HCT116 (cell line): ENCODE results near the gene TRIM62. TPM values are rescaled to one million over a fixed set of nuclear protein-coding genes. Genes with fewer than 3 reads are reported as not detected.

Experiments used
- ATAC-seq: fragments of 200-7000 bp; cut with Tn5 transposase; 2 replicates; pipeline ENCODE4 v1.9.1; 2020; ENCODE audit warnings: mild to moderate bottlenecking, moderate library complexity
- BruUV-seq: library from RNA; stranded (reverse); fragments of 400-500 nt; replicated peaks from 2 replicates; lab custom pipeline; 2021; lab: Mats Ljungman, UMichigan
- CTCF ChIA-PET: fragments of 300-600 bp; sonication (Branson Sonifier 250); formaldehyde crosslinking; loops from one replicate; lab custom pipeline; 2021; ENCODE audit warnings: antibody characterized with exemption; lab: Charles Lee
- POLR2A ChIA-PET: fragments of 300-600, 350-600 bp; sonication (Branson Sonifier 250); formaldehyde crosslinking; loops from one replicate; lab custom pipeline; 2021; ENCODE audit warnings: antibody characterized with exemption; lab: Charles Lee
- RAD21 ChIA-PET, 2 experiments: fragments of 300-600 bp; sonication (Branson Sonifier 250); formaldehyde crosslinking; loops; one replicate each; lab custom pipeline; 2023; ENCODE audit warnings: low total read pairs in 2 of 2; ENCODE audit not compliant: uncharacterized antibody in 2 of 2, unreplicated experiment in 2 of 2, low non-redundant PET in 1 of 2; lab: Charles Lee
- DNase-seq: peaks from one replicate; pipeline ENCODE4 v3.0.0-alpha.2; 2010; ENCODE audit warnings: low read depth, low spot score
- H2AFZ ChIP-seq: fragments of 200-600 bp; shearing (Covaris generic), sonication (generic); 2 replicates; pipeline ENCODE4 v1.6.1; 2017; ENCODE audit warnings: low read depth, mixed run types, mixed read lengths, antibody characterized with exemption, low read length; ENCODE audit not compliant: poor library complexity, severe bottlenecking
- H3K27ac ChIP-seq: 2 replicates; pipeline ENCODE4 v1.5.1; 2012; ENCODE audit warnings: low read depth, low read length
- H3K27me3 ChIP-seq: fragments of 200-600 bp; sonication (generic); 2 replicates; pipeline ENCODE4 v1.6.1; 2016; ENCODE audit warnings: mixed run types, low read length, mixed read lengths; ENCODE audit not compliant: insufficient read depth
- H3K36me3 ChIP-seq, 2 experiments: fragments of 200-500 bp in 1 of 2; fragments of 200-600 bp in 1 of 2; sonication (Bioruptor generic) in 1 of 2; sonication (generic) in 1 of 2; 2 replicates each; pipeline versions ENCODE4 v1.5.1 to v1.6.1; 2014 to 2016; ENCODE audit warnings: low read length in 2 of 2, inconsistent platforms in 1 of 2, mixed read lengths in 1 of 2, mixed run types in 1 of 2; ENCODE audit not compliant: insufficient read depth in 2 of 2, control insufficient read depth in 1 of 2
- H3K4me1 ChIP-seq, 2 experiments: fragments of 200-600 bp in 1 of 2; sonication (generic) in 1 of 2; 2 replicates each; pipeline versions ENCODE4 v1.5.1 to v1.6.1; 2012 to 2017; ENCODE audit warnings: low read length in 2 of 2, inconsistent platforms in 1 of 2, mild to moderate bottlenecking in 1 of 2, mixed read lengths in 1 of 2, mixed run types in 1 of 2, moderate library complexity in 1 of 2; ENCODE audit not compliant: insufficient read depth in 2 of 2, control insufficient read depth in 1 of 2
- H3K4me2 ChIP-seq: fragments of 200-600 bp; sonication (generic); 2 replicates; pipeline ENCODE4 v1.6.1; 2017; ENCODE audit warnings: mixed run types, low read length, mixed read lengths
- H3K4me3 ChIP-seq, 2 experiments: fragments of 200-600 bp in 1 of 2; sonication (generic) in 1 of 2; replicated peaks in 1 of 2; 2 replicates each; pipeline ENCODE4 v1.5.1; 2011 to 2016; ENCODE audit warnings: low read length in 2 of 2, control low read depth in 1 of 2, low read depth in 1 of 2, mild to moderate bottlenecking in 1 of 2, mixed read lengths in 1 of 2, mixed run types in 1 of 2
- H3K79me2 ChIP-seq: fragments of 200-600 bp; sonication (generic); 2 replicates; pipeline ENCODE4 v1.6.1; 2017; ENCODE audit warnings: mild to moderate bottlenecking, mixed run types, low read length, moderate library complexity, mixed read lengths; ENCODE audit not compliant: insufficient read depth
- H3K9ac ChIP-seq: fragments of 200-600 bp; sonication (generic); 2 replicates; pipeline ENCODE4 v1.6.1; 2016; ENCODE audit warnings: low read length, mixed read lengths
- H3K9me2 ChIP-seq: fragments of 200-600 bp; sonication (generic), shearing (Covaris generic); 2 replicates; pipeline ENCODE4 v1.6.1; 2017; ENCODE audit warnings: mixed run types, mild to moderate bottlenecking, moderate library complexity; ENCODE audit not compliant: insufficient read depth
- H3K9me3 ChIP-seq, 2 experiments: fragments of 200-500 bp in 1 of 2; fragments of 200-600 bp in 1 of 2; sonication (Bioruptor generic) in 1 of 2; sonication (generic) in 1 of 2; 2 replicates each; pipeline ENCODE4 v1.6.1; 2014 to 2017; ENCODE audit warnings: low read length in 2 of 2, mixed read lengths in 2 of 2, inconsistent platforms in 1 of 2, low read depth in 1 of 2, mild to moderate bottlenecking in 1 of 2, mixed run types in 1 of 2, moderate library complexity in 1 of 2; ENCODE audit not compliant: control insufficient read depth in 1 of 2, insufficient read depth in 1 of 2
- H4K20me1 ChIP-seq: fragments of 200-600 bp; sonication (generic), shearing (Covaris generic); 2 replicates; pipeline ENCODE4 v1.6.1; 2017; ENCODE audit warnings: mixed run types, mild to moderate bottlenecking, moderate library complexity; ENCODE audit not compliant: insufficient read depth
- CBX3 ChIP-seq: IDR thresholded peaks from 2 replicates; pipeline ENCODE4 v1.6.1; 2012; ENCODE audit warnings: low read depth
- EGR1 ChIP-seq: IDR thresholded peaks from 2 replicates; pipeline ENCODE4 v1.6.1; 2012; ENCODE audit warnings: low read depth
- EZH2 ChIP-seq: fragments of 200-600 bp; sonication (generic); IDR thresholded peaks from 2 replicates; pipeline ENCODE4 v1.6.1; 2017; ENCODE audit warnings: antibody characterized with exemption, mixed run types
- EZH2phosphoT487 ChIP-seq: fragments of 200-600 bp; IDR thresholded peaks from 2 replicates; pipeline ENCODE4 v1.6.1; 2018; ENCODE audit warnings: antibody characterized with exemption, borderline replicate concordance
- FOSL1 ChIP-seq: IDR thresholded peaks from 2 replicates; pipeline ENCODE4 v1.6.1; 2012; ENCODE audit warnings: low read depth
- JUND ChIP-seq: IDR thresholded peaks from 2 replicates; pipeline ENCODE4 v1.6.1; 2012
- POLR2A ChIP-seq: IDR thresholded peaks from 2 replicates; pipeline ENCODE4 v1.7.0; 2011; ENCODE audit warnings: borderline replicate concordance; ENCODE audit not compliant: insufficient read depth, insufficient read length; ENCODE audit errors: extremely low read depth
- SP1 ChIP-seq: IDR thresholded peaks from 2 replicates; pipeline ENCODE4 v1.6.1; 2012; ENCODE audit warnings: low read depth
- SRF ChIP-seq: IDR thresholded peaks from 2 replicates; pipeline ENCODE4 v1.6.1; 2012; ENCODE audit warnings: low read depth
- YY1 ChIP-seq: IDR thresholded peaks from 2 replicates; pipeline ENCODE4 v1.6.1; 2011; ENCODE audit warnings: low read length, low read depth, moderate library complexity, mild to moderate bottlenecking; ENCODE audit not compliant: insufficient replicate concordance; ENCODE audit errors: extremely low read depth
- ZFX ChIP-seq: fragments of 450-650 bp; IDR thresholded peaks from 2 replicates; pipeline ENCODE4 v1.6.1; 2017
- ZNF274 ChIP-seq: fragments of 200-500 bp; sonication (Bioruptor generic); IDR thresholded peaks from 2 replicates; pipeline ENCODE4 v1.6.1; 2014; ENCODE audit warnings: mild to moderate bottlenecking, low read depth, low read length, inconsistent platforms
- intact Hi-C: fragments of 100-400 bp; cut with micrococcal nuclease; formaldehyde crosslinking; loops from 2 replicates; pipeline ENCODE4 v1.10.0; 2022
- total RNA-seq: library from RNA; stranded (reverse); gene quantifications from one replicate; pipeline ENCODE4 v1.2.1, GENCODE V29; 2021; ENCODE audit not compliant: unreplicated experiment
- TF ChIP-seq, protein P1 (sequence below), 3 experiments: fragments of 200-600 bp in 1 of 3; sonication (generic) in 1 of 3; IDR thresholded peaks in 2 of 3; conservative IDR thresholded peaks in 1 of 3; 2 replicates each; pipeline ENCODE4 v1.5.1; 2012 to 2017; ENCODE audit warnings: low read depth in 2 of 3, low read length in 2 of 3, antibody characterized with exemption in 1 of 3, borderline replicate concordance in 1 of 3, control low read depth in 1 of 3, mild to moderate bottlenecking in 1 of 3, mixed read lengths in 1 of 3, mixed run types in 1 of 3, moderate library complexity in 1 of 3; ENCODE audit not compliant: insufficient read depth in 1 of 3
- TF ChIP-seq, protein P2 (sequence below): IDR thresholded peaks from 2 replicates; pipeline ENCODE4 v1.6.1; 2011; ENCODE audit warnings: mild to moderate bottlenecking, low read length, moderate library complexity; ENCODE audit not compliant: insufficient replicate concordance; ENCODE audit errors: extremely low read depth
- TF ChIP-seq, protein P3 (sequence below): IDR thresholded peaks from 2 replicates; pipeline ENCODE4 v1.6.1; 2012

The TRIM62 gene
- total RNA-seq, 1 experiment from 2014 or later, result 6.5 TPM

DNA sequence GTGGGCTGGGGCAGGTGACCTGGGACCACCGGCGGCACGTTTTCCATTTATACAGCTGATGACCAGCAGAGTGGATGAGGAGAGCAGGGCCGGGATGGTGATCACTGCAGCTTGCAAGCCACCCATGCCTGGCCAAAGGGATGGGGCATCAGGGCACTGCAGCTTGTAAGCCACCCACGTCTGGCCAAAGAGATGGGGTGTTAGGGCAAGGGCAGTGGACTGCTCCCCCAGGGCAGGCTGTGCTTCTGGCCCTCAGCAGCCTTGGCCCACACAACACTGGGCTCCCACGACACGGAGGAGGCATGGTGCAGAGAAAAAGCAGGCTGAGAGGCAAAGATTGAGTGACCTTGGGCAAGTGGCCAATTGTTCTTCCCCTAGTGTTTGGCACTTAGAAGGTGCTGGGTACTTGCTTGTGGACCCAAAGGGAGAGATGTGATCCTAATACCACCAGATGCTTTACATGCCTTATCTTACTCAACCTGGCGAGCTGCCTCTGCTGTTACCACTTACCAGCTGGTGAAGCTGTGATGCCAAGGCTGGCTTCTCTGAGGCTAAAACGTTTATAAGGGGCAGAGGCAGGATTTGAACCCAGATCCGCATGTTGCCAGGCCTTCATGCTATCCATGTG, 48.3 kb downstream of the TRIM62 start:
- H4K20me1 ChIP-seq, result no peaks in the 10 kb centered on the region
- no peak overlapping the region for H3K9ac ChIP-seq
- H3K4me3 ChIP-seq, result no peak overlapping the region
- DNase-seq (no peak), ATAC-seq (no peak)
- H3K27me3 ChIP-seq, result no peaks in the 10 kb centered on the region
- CTCF ChIA-PET, result no interaction called here
- no peaks in the 10 kb centered on the region for H3K36me3 ChIP-seq
- POLR2A ChIA-PET, result no interaction called here
- no peak overlapping the region for H2AFZ ChIP-seq
- H3K9me2 ChIP-seq, result no peaks in the 10 kb centered on the region
- no TSS peak for BruUV-seq
- peaks cover 0 to 2% of the 10 kb centered on the region in 2 experiments; a peak in 1 of 4 replicates for H3K4me1 ChIP-seq
- H3K79me2 ChIP-seq, result no peaks in the 10 kb centered on the region
- H3K27ac ChIP-seq, result no peak overlapping the region
- RAD21 ChIA-PET, result no interaction called here
- TF ChIP-seq, protein P1, sequence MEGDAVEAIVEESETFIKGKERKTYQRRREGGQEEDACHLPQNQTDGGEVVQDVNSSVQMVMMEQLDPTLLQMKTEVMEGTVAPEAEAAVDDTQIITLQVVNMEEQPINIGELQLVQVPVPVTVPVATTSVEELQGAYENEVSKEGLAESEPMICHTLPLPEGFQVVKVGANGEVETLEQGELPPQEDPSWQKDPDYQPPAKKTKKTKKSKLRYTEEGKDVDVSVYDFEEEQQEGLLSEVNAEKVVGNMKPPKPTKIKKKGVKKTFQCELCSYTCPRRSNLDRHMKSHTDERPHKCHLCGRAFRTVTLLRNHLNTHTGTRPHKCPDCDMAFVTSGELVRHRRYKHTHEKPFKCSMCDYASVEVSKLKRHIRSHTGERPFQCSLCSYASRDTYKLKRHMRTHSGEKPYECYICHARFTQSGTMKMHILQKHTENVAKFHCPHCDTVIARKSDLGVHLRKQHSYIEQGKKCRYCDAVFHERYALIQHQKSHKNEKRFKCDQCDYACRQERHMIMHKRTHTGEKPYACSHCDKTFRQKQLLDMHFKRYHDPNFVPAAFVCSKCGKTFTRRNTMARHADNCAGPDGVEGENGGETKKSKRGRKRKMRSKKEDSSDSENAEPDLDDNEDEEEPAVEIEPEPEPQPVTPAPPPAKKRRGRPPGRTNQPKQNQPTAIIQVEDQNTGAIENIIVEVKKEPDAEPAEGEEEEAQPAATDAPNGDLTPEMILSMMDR (IDR thresholded peaks at IDR 0.05 in 2 of 3, conservative IDR thresholded peaks at IDR 0.05 in 1 of 3; ENCODE audit: borderline replicate concordance in 1 of 3, insufficient read depth in 1 of 3, low read depth in 2 of 3, low read length in 2 of 3), result no peak
- TF ChIP-seq, protein P2, sequence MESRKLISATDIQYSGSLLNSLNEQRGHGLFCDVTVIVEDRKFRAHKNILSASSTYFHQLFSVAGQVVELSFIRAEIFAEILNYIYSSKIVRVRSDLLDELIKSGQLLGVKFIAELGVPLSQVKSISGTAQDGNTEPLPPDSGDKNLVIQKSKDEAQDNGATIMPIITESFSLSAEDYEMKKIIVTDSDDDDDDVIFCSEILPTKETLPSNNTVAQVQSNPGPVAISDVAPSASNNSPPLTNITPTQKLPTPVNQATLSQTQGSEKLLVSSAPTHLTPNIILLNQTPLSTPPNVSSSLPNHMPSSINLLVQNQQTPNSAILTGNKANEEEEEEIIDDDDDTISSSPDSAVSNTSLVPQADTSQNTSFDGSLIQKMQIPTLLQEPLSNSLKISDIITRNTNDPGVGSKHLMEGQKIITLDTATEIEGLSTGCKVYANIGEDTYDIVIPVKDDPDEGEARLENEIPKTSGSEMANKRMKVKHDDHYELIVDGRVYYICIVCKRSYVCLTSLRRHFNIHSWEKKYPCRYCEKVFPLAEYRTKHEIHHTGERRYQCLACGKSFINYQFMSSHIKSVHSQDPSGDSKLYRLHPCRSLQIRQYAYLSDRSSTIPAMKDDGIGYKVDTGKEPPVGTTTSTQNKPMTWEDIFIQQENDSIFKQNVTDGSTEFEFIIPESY, result no peak
- TF ChIP-seq, protein P3, sequence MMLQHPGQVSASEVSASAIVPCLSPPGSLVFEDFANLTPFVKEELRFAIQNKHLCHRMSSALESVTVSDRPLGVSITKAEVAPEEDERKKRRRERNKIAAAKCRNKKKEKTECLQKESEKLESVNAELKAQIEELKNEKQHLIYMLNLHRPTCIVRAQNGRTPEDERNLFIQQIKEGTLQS, result no peak
- no peak for TF ChIP-seq FOSL1
- TF ChIP-seq EZH2, result no peak
- no peak for TF ChIP-seq JUND
- no peak for TF ChIP-seq SRF
- no peak for TF ChIP-seq SP1
- no peak for TF ChIP-seq ZNF274
- no peak for TF ChIP-seq CBX3
- TF ChIP-seq ZFX, result no peak
- TF ChIP-seq EZH2phosphoT487, result no peak
- TF ChIP-seq YY1, result no peak
- TF ChIP-seq POLR2A, result no peak
- no peak for TF ChIP-seq EGR1
- no peak overlapping the region for H3K4me2 ChIP-seq
- intact Hi-C loops, result no loop called here
- no peaks in the 10 kb centered on the region for H3K9me3 ChIP-seq
